ENCODE results near the gene TOPAZ1. TPM values are rescaled to one million over a fixed set of nuclear protein-coding genes. Genes with fewer than 3 reads are reported as not detected.

The TOPAZ1 gene
- total RNA-seq (2014; rRNA removed; shearing (Covaris generic)) = not detected in 2 replicates

GRCh38 chr3:44241706-44242105, at the start of gene TOPAZ1:
TSS of gene TOPAZ1 (plus strand) at chr3:44241886. CDS start at chr3:44242054, 168 bp downstream.
- no peak for DNase-seq (ENCODE audit: low spot score)
- in situ Hi-C loops (cut with HindIII; ENCODE audit: low sequenced_read_pairs) = no loop called here

- in situ Hi-C loops (cut with HindIII; ENCODE audit: low sequenced_read_pairs) = no loop called here
- peak; percentile 83 for DNase-seq (ENCODE audit: low spot score)
These were observed 43.1 kb upstream of the TOPAZ1 start for GRCh38 chr3:44198284-44199269.

DNA sequence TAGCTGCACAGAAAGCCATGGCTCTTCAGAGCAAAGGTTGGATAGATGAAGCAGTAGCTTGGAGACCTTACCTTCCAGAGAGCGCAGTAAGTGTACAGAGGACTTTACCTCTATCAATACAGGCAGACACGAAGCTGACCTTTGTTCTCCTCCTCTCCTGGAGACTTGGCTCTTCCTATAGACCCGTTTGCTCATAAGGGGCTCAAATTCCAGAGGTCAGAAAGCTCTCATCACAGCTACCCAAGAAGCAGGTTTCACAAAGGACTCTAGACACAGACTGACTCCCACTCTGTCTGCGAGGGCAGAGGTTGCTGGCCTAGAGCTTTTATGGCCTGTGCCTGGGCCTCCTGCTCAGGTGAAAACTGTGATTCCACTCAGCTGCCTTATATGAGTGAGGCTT, 35.4 kb upstream of the TOPAZ1 start:
- in situ Hi-C loops (cut with HindIII; ENCODE audit: low sequenced_read_pairs) = no loop called here
- DNase-seq (ENCODE audit: low spot score) = no peak

GRCh38 chr3:44206862-44207652, 34.6 kb upstream of the TOPAZ1 start:
- in situ Hi-C loops (cut with HindIII; ENCODE audit: low sequenced_read_pairs) = no loop called here
- no peak for DNase-seq (ENCODE audit: low spot score)

DNA sequence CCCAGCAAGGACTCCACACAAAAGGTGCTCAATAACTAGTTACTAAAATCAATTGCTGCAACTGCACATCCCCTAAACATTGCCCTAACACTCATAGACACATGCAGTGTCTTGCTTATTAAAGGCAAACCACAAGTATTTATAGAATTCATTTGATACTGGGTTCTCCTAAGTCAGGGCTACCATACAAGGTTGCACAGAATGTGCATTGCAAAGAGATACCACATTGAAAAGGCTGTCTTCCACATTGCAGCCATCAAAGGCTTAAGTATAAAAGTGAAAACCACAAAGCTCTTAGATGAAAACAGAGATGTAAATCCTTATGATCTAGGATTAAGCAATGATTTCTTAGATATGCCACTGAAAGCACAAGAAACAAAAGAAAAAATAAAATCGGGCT, 33.6 kb upstream of the TOPAZ1 start:
- in situ Hi-C loops (cut with HindIII; ENCODE audit: low sequenced_read_pairs) = no loop called here
- DNase-seq (ENCODE audit: low spot score) = no peak

GRCh38 chr3:44208568-44208967, 33.1 kb upstream of the TOPAZ1 start:
- in situ Hi-C loops (cut with HindIII; ENCODE audit: low sequenced_read_pairs) = no loop called here
- no peak for DNase-seq (ENCODE audit: low spot score)

DNA sequence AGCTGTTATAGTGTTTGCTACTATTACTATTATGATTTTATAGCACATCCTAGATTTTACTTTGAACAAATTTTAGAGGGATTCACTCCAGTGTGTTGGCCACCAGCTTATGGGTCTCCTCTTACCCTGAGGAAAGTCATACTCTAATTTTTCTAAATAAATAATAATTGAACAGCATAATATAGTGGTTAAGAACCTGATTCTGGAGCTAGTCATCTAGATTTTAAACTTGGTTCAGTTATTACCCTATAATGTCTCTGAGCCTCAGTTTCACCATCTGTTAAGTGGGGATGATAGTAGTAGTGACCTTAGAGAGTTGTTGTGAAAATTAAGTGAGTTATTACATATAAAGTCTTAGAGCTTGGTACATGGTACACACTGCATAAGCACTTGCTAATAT, 30.7 kb upstream of the TOPAZ1 start:
- DNase-seq (ENCODE audit: low spot score) = no peak
- in situ Hi-C loops (cut with HindIII; ENCODE audit: low sequenced_read_pairs) = no loop called here

- in situ Hi-C loops (cut with HindIII; ENCODE audit: low sequenced_read_pairs) = no loop called here
- DNase-seq (ENCODE audit: low spot score) = no peak
These were observed 19.3 kb upstream of the TOPAZ1 start for GRCh38 chr3:44222337-44222736.

DNA sequence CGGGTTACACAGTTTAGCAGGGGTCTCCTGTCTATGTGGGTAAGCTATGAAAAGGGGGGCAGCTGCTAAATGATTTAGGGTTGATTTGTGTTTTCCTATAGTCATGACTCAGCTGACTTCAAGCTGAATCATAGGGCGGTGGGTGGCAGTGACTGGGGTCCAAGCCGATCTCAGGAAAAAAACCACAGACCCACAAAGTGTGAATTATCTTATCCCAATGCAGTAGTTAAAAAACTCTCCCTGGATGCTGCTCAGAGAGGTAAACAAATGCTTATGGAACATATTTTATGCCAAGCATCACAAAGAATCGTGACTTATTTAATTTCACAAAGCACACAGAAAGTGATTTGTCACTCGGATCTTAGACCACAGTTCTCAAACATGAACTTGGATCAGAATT, 18.4 kb upstream of the TOPAZ1 start:
- in situ Hi-C loops (cut with HindIII; ENCODE audit: low sequenced_read_pairs) = no loop called here

DNA sequence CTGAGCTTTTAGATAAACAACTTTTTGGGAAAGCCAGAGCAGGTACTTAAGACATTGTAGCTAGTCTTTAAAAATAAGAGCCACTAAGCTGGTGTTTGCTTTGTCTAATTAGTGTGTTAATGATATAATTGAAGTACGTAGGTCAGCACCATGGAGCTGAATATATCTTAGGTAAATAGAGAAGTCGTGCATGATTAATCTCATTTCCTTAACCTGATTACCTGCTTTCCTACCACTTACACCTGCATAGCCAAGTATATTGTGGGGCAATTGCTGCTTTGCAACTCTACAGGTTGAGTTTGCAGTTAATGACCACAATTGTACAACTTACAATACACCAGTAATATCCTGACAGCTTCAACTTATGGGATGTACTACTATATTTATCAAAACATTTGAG, 17.6 kb upstream of the TOPAZ1 start:
- no peak for DNase-seq (ENCODE audit: low spot score)
- in situ Hi-C loops (cut with HindIII; ENCODE audit: low sequenced_read_pairs) = no loop called here

More for the DNA sequence above, 18.4 kb upstream of the TOPAZ1 start:
- DNase-seq (ENCODE audit: low spot score) = no peak

DNA sequence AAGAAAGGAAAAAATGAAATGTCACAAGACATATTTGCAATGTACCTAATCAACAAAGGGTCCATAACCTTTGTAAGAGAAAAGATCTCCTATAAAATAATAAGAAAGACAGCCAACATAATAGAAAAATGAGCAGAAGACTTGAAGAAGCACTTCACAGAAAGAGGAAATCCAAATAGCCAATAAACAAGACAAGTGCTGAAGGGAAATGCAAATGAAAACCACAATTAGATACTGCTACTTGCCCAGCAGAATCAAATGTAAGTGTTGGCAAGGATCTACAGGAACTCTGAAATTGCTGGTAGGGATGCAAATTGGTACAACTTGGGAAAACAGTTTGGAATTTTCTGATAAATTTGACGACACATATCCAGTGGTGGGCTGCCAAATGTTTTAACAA, 15.1 kb upstream of the TOPAZ1 start:
- in situ Hi-C loops (cut with HindIII; ENCODE audit: low sequenced_read_pairs) = no loop called here
- DNase-seq (ENCODE audit: low spot score) = no peak

- no peak for DNase-seq (ENCODE audit: low spot score)
- in situ Hi-C loops (cut with HindIII; ENCODE audit: low sequenced_read_pairs) = no loop called here
These were observed 14.1 kb upstream of the TOPAZ1 start for GRCh38 chr3:44227632-44228031.

DNA sequence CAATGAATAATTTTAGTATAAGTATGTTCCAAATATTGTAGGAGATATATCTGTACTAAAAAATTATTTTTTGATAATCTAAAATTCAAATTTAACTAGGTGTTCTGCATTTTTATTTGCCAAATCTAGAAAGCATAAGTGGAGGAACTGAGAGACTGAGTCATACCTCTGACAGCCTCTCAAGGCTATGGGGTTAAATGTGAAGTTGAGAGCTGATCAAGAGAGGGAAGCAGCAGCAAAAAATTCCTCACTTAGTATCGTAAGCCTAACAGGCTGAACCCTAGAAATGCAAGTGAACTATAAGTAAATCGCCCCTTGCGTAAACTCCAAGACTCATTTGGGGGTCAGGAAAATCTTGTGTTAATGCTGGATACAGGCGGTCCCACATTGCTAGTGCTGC, 12.8 kb upstream of the TOPAZ1 start:
- in situ Hi-C loops (cut with HindIII; ENCODE audit: low sequenced_read_pairs) = no loop called here
- DNase-seq (ENCODE audit: low spot score) = no peak

DNA sequence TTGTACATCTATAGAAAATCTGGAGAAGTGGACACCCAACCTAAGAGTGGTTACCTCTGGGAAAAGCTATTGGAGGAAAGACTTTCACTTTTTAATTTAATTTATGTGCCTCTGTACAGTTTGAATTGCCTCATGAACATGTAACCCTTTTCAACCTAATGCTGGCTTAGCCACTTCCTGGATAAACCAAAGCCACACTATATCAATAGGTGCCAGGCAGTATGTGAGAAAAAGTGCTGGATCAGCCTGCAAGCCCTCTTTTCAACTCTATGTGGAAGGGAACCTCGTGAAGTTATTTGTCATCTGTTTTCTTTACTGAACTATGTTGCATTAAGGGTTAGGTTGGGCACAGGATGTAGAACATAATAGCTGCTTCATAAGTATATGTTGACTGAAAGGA, 9.3 kb upstream of the TOPAZ1 start:
- in situ Hi-C loops (cut with HindIII; ENCODE audit: low sequenced_read_pairs) = no loop called here
- no peak for DNase-seq (ENCODE audit: low spot score)

GRCh38 chr3:44234648-44235268, 6.9 kb upstream of the TOPAZ1 start:
- in situ Hi-C loops (cut with HindIII; ENCODE audit: low sequenced_read_pairs) = no loop called here
- no peak for DNase-seq (ENCODE audit: low spot score)

DNA sequence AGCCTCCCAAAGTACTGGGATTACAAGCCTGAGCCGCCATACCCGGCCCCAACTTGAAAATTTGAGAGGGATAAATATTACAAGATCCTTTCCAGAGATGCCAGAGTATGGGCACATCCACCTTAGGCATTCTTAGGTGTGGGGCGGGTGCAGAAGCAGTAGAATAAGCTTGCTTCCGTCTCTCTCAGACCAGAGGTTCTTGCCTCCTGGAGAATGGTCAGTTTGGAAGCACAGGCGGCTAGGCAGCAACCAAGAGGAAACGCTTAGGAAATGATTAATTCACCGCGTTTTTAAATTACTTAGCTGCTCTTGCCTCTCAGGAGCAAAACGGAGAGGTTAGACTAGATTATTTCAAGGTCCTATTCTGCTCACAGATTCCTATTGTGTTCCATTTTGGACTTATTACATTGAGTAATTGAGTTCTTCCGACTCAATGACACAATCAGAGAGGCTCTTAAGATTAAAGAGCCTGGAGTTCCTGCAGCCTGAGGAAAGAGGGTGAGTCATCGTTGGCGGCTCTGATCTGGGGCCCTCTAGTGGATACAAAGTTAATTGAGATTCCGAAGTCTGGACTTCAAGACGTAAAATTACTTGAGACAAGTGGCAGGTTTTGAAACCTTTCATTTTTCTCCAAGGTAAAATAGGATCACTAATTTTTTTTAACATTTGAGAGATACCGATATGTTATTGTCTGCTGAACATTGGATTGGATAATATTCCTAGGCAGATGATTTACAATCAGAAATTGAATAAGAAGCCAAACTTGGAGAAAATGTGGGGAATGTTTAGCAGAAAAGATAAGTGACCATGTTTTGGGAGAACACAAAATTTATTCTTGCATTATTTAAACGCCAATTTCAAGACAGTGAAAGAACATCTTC, 5.8 kb upstream of the TOPAZ1 start:
- peak; percentile 75 for DNase-seq (ENCODE audit: low spot score)
- in situ Hi-C loops (cut with HindIII; ENCODE audit: low sequenced_read_pairs) = no loop called here

GRCh38 chr3:44236485-44236908, 5.2 kb upstream of the TOPAZ1 start:
- DNase-seq (ENCODE audit: low spot score) = no peak
- in situ Hi-C loops (cut with HindIII; ENCODE audit: low sequenced_read_pairs) = no loop called here

DNA sequence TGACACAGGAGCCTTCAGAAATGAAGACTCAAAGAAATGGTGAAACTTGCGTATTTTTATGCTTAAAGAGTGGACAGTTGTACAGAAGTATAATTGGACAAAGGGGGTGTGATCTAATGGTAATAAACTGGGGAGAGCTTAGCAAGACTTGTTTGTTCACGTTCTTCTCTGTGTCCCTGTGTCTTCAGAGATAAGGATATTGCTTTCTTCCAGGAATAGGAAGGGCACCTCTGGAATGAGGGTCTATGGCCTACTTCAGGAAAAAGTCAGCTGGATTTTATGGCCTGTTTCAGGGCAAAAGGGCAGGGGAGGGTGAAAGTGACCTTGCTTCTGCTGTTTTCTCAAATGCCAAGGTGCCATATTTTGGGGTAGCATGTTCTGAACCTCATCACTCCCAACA, 4.5 kb upstream of the TOPAZ1 start:
- DNase-seq (ENCODE audit: low spot score) = no peak
- in situ Hi-C loops (cut with HindIII; ENCODE audit: low sequenced_read_pairs) = no loop called here

DNA sequence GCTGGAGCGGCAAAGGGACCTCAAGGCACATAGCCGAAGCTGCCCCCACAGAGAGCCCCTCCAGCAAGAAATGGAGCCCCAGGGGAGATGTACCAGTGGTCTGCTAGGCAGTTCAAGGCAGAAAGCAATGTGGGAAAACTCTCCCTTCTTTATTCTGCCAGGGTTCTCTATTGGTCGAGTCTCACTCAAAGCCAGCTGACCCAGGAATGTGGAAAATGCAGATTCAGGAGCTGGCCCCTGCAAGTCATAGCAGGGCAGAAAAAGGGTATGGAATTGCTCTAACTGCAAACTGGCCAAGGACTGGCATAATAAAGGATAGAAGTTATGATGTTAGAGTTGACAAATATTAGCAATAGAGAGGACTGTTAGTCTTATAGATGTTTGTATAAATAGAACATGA, 4.0 kb upstream of the TOPAZ1 start:
- no peak for DNase-seq (ENCODE audit: low spot score)
- in situ Hi-C loops (cut with HindIII; ENCODE audit: low sequenced_read_pairs) = no loop called here
